A549 (cell line): ENCODE data around the gene PLCXD3. TPM values are rescaled to one million over a fixed set of nuclear protein-coding genes. Genes with fewer than 3 reads are reported as not detected.
A peak's percentile ranks its signal among the peaks of the same experiment; 100 is the strongest.

Experiments used
- ATAC-seq, 2 experiments: fragments of 200-7000 bp in 1 of 2; fragments of >200 bp in 1 of 2; cut with Nextera tagmentation in 1 of 2; cut with Tn5 transposase in 1 of 2; 3 replicates each; pipeline versions ENCODE4 v1.8.0 to v1.9.1; 2018 to 2020; ENCODE audit warnings: mild to moderate bottlenecking in 1 of 2, moderate library complexity in 1 of 2
- CTCF ChIA-PET: fragments of 300-600 bp; sonication (Branson Sonifier 250); formaldehyde crosslinking; extraction: SDS; loops from one replicate; lab custom pipeline; 2021; ENCODE audit warnings: antibody characterized with exemption, inconsistent platforms; lab: Yijun Ruan, JAX
- POLR2A ChIA-PET: fragments of 350-600 bp; formaldehyde crosslinking; extraction: SDS; loops from one replicate; lab custom pipeline; 2021; ENCODE audit warnings: antibody characterized with exemption, inconsistent platforms; lab: Yijun Ruan, JAX
- DNase-seq, 2 experiments: peaks; one replicate each; pipeline versions ENCODE4 v3.0.0 to v3.0.0-alpha.2; 2011 to 2016; ENCODE audit warnings: low read depth in 1 of 2, low spot score in 1 of 2
- FAIRE-seq: peaks from 2 replicates; lab custom pipeline; 2011; peaks lifted over from hg19 to GRCh38; lab: Jason Lieb, UNC
- H3K27ac ChIP-seq, 2 experiments: fragments of >200 bp; sonication (Bioruptor Twin); formaldehyde crosslinking; 3 replicates each; pipeline ENCODE4 v1.5.1; 2016 to 2017
- H3K4me1 ChIP-seq: fragments of >200 bp; sonication (Bioruptor Twin); formaldehyde crosslinking; 3 replicates; pipeline ENCODE4 v1.6.1; 2016
- H3K4me2 ChIP-seq: fragments of >200 bp; sonication (Bioruptor Twin); formaldehyde crosslinking; 3 replicates; pipeline ENCODE4 v1.6.1; 2016
- H3K4me3 ChIP-seq: fragments of >200 bp; sonication (Bioruptor Twin); formaldehyde crosslinking; 3 replicates; pipeline ENCODE4 v1.5.1; 2016
- H3K9me3 ChIP-seq: fragments of >200 bp; sonication (Bioruptor Twin); formaldehyde crosslinking; 3 replicates; pipeline ENCODE4 v1.6.1; 2016
- BHLHE40 ChIP-seq: IDR thresholded peaks from 2 replicates; pipeline ENCODE4 v1.6.1; 2012; ENCODE audit warnings: low read depth, low read length, inconsistent platforms
- CEBPB ChIP-seq, 2 experiments: fragments of >200 bp in 1 of 2; sonication (Bioruptor Twin) in 1 of 2; formaldehyde crosslinking in 1 of 2; IDR thresholded peaks; 2 replicates each; pipeline ENCODE4 v1.6.1; 2012 to 2016
- CHD2 ChIP-seq: fragments of 150-350 bp; IDR thresholded peaks from 2 replicates; pipeline ENCODE4 v1.6.1; 2014; ENCODE audit warnings: low read length; ENCODE audit not compliant: partially characterized antibody
- EHMT2 ChIP-seq: fragments of 200-600 bp; sonication (generic); IDR thresholded peaks from 2 replicates; pipeline ENCODE4 v1.6.1; 2016; ENCODE audit warnings: antibody characterized with exemption, low read depth, mild to moderate bottlenecking, moderate library complexity
- FOXS1 ChIP-seq: fragments of 250-450 bp; sonication (Bioruptor Pico); IDR thresholded peaks from 2 replicates; pipeline ENCODE4 v1.5.0; 2020; ENCODE audit warnings: mild to moderate bottlenecking, moderate library complexity
- GATA3 ChIP-seq: IDR thresholded peaks from 2 replicates; pipeline ENCODE4 v1.6.1; 2012; ENCODE audit warnings: borderline replicate concordance
- HOXA7 ChIP-seq: fragments of 250-450 bp; sonication (Bioruptor Pico); IDR thresholded peaks from 2 replicates; pipeline ENCODE4 v1.5.0; 2020; ENCODE audit warnings: mild to moderate bottlenecking, moderate library complexity
- MAZ ChIP-seq: fragments of 150-350 bp; IDR thresholded peaks from 2 replicates; pipeline ENCODE4 v1.6.1; 2014; ENCODE audit warnings: antibody characterized with exemption, low read depth, low read length, borderline replicate concordance
- MYC ChIP-seq: IDR thresholded peaks from 2 replicates; pipeline ENCODE4 v1.6.1; 2012; ENCODE audit warnings: mild to moderate bottlenecking, inconsistent platforms, low read length, improper control_type of control experiment, borderline replicate concordance
- NR3C1 ChIP-seq: fragments of >200 bp; sonication (Bioruptor Twin); formaldehyde crosslinking; IDR thresholded peaks from 3 replicates; pipeline ENCODE4 v1.6.1; 2017
- POLR2A ChIP-seq: IDR thresholded peaks from 2 replicates; pipeline ENCODE4 v1.6.1; 2012; ENCODE audit warnings: mild to moderate bottlenecking, low read length
- RAD21 ChIP-seq, 2 experiments: fragments of >200 bp in 1 of 2; sonication (Bioruptor Twin) in 1 of 2; formaldehyde crosslinking in 1 of 2; IDR thresholded peaks in 1 of 2; conservative IDR thresholded peaks in 1 of 2; 2 replicates in 1 of 2; 3 replicates in 1 of 2; pipeline ENCODE4 v1.6.1; 2012 to 2018; ENCODE audit warnings: inconsistent platforms in 1 of 2
- RARB ChIP-seq: fragments of 250-450 bp; sonication (Bioruptor Pico); IDR thresholded peaks from 2 replicates; pipeline ENCODE4 v1.8.0; 2021; ENCODE audit warnings: mild to moderate bottlenecking, moderate library complexity
- SMC3 ChIP-seq: fragments of >200 bp; sonication (Bioruptor Twin); formaldehyde crosslinking; IDR thresholded peaks from 3 replicates; pipeline ENCODE4 v1.6.1; 2018; ENCODE audit warnings: inconsistent platforms
- SREBF2 ChIP-seq: fragments of 450-650 bp; IDR thresholded peaks from 2 replicates; pipeline ENCODE4 v1.6.1; 2014; ENCODE audit warnings: mild to moderate bottlenecking, moderate library complexity
- WGBS: methylation state at CpG from one replicate; pipeline ENCODE4 v1.1.6; 2017; ENCODE audit errors: missing lambda C conversion rate; 5-methylcytosine and 5-hydroxymethylcytosine counted together
- polyA plus RNA-seq, 4 experiments: library from polyadenylated mRNA; depleted of rRNA in 3 of 4; stranded (reverse); fragments of >200 nt; fragmentation: RNase III in 1 of 4; extraction: RNeasy Plus Mini Kit Qiagen cat#74134 plus additional on column Dnase treatment in 1 of 4; gene quantifications; 2 replicates in 3 of 4; 3 replicates in 1 of 4; pipeline ENCODE4 v1.2.3, GENCODE V29; 2011 to 2017
- TF ChIP-seq, protein P1 (sequence below): fragments of 250-450 bp; sonication (Bioruptor Pico); IDR thresholded peaks from 2 replicates; pipeline ENCODE4 v1.5.0; 2021; ENCODE audit warnings: mild to moderate bottlenecking, moderate library complexity, borderline replicate concordance
- TF ChIP-seq, protein P2 (sequence below): fragments of >200 bp; sonication (Bioruptor Twin); formaldehyde crosslinking; IDR thresholded peaks from 3 replicates; pipeline ENCODE4 v1.5.1; 2016
- TF ChIP-seq, protein P3 (sequence below): fragments of 200-600 bp; sonication (generic); IDR thresholded peaks from 2 replicates; pipeline ENCODE4 v1.6.1; 2016; ENCODE audit warnings: antibody characterized with exemption, mild to moderate bottlenecking, moderate library complexity
- TF ChIP-seq, protein P4 (sequence below): fragments of 450-650 bp; IDR thresholded peaks from 2 replicates; pipeline ENCODE4 v1.6.1; 2014; ENCODE audit warnings: antibody characterized with exemption

Gene PLCXD3
- polyA plus RNA-seq, 2 of the 4 experiments (the other 2 are of a cell fraction) = 1.2 to 1.6 TPM

DNA sequence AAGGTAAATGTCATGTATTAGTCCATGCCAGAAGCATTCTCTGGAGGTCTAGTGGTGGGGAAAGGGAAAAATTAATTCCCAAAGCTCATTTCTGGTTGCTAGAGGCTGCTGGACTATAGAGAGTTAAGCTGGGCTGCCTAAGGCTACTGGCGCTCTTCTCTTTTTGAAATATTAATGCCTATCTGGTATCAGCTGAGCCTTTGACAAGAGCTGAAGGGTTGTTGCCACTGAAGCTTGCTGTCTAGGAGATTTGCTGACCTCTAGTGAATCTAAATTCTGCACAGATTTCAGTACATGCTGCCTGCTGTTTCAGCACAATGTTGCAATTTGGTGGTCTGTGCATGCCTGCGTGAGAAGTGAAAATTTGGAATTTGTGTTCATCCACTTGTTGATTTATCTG lies 29.1 kb upstream of the PLCXD3 start:
- ATAC-seq = no peak

DNA sequence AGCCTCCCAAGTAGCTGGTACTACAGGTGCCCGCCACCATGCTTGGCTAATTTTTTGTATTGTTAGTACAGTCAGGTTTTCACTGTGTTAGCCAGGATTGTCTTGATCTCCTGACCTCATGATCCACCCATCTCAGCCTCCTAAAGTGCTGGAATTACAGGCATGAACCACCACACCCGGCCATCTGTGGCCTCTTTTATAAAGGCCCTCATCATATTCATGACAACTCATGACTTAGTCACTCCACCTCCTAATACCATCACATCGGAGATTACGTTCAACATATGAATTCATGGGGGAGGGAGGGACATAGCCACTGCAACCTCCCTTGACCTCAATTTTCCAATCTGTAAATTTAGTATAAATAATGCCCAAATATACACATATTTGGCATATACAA lies 27.2 kb upstream of the PLCXD3 start:
- Histone ChIP-seq H3K27ac (no peak overlapping the region), H3K9me3 (no peaks in the 10 kb centered on the region), H3K4me1 (no peaks in the 10 kb centered on the region), H3K4me2 (no peak overlapping the region), H3K4me3 (no peak overlapping the region)
- TF ChIP-seq BHLHE40 = no peak
- TF ChIP-seq RARB (CRISPR knock-in tag) = no peak
- TF ChIP-seq, protein P1, sequence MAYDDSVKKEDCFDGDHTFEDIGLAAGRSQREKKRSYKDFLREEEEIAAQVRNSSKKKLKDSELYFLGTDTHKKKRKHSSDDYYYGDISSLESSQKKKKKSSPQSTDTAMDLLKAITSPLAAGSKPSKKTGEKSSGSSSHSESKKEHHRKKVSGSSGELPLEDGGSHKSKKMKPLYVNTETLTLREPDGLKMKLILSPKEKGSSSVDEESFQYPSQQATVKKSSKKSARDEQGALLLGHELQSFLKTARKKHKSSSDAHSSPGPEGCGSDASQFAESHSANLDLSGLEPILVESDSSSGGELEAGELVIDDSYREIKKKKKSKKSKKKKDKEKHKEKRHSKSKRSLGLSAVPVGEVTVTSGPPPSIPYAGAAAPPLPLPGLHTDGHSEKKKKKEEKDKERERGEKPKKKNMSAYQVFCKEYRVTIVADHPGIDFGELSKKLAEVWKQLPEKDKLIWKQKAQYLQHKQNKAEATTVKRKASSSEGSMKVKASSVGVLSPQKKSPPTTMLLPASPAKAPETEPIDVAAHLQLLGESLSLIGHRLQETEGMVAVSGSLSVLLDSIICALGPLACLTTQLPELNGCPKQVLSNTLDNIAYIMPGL (CRISPR knock-in tag) = no peak
- TF ChIP-seq, protein P2, sequence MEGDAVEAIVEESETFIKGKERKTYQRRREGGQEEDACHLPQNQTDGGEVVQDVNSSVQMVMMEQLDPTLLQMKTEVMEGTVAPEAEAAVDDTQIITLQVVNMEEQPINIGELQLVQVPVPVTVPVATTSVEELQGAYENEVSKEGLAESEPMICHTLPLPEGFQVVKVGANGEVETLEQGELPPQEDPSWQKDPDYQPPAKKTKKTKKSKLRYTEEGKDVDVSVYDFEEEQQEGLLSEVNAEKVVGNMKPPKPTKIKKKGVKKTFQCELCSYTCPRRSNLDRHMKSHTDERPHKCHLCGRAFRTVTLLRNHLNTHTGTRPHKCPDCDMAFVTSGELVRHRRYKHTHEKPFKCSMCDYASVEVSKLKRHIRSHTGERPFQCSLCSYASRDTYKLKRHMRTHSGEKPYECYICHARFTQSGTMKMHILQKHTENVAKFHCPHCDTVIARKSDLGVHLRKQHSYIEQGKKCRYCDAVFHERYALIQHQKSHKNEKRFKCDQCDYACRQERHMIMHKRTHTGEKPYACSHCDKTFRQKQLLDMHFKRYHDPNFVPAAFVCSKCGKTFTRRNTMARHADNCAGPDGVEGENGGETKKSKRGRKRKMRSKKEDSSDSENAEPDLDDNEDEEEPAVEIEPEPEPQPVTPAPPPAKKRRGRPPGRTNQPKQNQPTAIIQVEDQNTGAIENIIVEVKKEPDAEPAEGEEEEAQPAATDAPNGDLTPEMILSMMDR = no peak
- TF ChIP-seq FOXS1 = no peak
- no peak for TF ChIP-seq CEBPB (IDR thresholded peaks at IDR 0.05)
- no peak for TF ChIP-seq SMC3
- TF ChIP-seq, protein P3, sequence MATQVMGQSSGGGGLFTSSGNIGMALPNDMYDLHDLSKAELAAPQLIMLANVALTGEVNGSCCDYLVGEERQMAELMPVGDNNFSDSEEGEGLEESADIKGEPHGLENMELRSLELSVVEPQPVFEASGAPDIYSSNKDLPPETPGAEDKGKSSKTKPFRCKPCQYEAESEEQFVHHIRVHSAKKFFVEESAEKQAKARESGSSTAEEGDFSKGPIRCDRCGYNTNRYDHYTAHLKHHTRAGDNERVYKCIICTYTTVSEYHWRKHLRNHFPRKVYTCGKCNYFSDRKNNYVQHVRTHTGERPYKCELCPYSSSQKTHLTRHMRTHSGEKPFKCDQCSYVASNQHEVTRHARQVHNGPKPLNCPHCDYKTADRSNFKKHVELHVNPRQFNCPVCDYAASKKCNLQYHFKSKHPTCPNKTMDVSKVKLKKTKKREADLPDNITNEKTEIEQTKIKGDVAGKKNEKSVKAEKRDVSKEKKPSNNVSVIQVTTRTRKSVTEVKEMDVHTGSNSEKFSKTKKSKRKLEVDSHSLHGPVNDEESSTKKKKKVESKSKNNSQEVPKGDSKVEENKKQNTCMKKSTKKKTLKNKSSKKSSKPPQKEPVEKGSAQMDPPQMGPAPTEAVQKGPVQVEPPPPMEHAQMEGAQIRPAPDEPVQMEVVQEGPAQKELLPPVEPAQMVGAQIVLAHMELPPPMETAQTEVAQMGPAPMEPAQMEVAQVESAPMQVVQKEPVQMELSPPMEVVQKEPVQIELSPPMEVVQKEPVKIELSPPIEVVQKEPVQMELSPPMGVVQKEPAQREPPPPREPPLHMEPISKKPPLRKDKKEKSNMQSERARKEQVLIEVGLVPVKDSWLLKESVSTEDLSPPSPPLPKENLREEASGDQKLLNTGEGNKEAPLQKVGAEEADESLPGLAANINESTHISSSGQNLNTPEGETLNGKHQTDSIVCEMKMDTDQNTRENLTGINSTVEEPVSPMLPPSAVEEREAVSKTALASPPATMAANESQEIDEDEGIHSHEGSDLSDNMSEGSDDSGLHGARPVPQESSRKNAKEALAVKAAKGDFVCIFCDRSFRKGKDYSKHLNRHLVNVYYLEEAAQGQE = no peak
- no peak for TF ChIP-seq MYC
- no peak for TF ChIP-seq NR3C1
- no peak for TF ChIP-seq HOXA7 (CRISPR knock-in tag)
- no peak for TF ChIP-seq EHMT2
- no peak for TF ChIP-seq MAZ
- TF ChIP-seq, protein P4, sequence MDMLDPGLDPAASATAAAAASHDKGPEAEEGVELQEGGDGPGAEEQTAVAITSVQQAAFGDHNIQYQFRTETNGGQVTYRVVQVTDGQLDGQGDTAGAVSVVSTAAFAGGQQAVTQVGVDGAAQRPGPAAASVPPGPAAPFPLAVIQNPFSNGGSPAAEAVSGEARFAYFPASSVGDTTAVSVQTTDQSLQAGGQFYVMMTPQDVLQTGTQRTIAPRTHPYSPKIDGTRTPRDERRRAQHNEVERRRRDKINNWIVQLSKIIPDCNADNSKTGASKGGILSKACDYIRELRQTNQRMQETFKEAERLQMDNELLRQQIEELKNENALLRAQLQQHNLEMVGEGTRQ = no peak
- TF ChIP-seq GATA3 = no peak
- no peak for TF ChIP-seq POLR2A
- TF ChIP-seq CHD2 = no peak
- FAIRE-seq = no peak
- ChIA-PET CTCF (no interaction called here), POLR2A (no interaction called here)
- ATAC-seq = no peak
- 71% methylated on average over 4 of the region's 4 CpGs for WGBS
- no peak for DNase-seq

More for the DNA sequence above, 29.1 kb upstream of the PLCXD3 start:
- Histone ChIP-seq H3K27ac (no peak overlapping the region), H3K4me2 (no peak overlapping the region), H3K4me3 (no peak overlapping the region), H3K4me1 (no peaks in the 10 kb centered on the region), H3K9me3 (no peaks in the 10 kb centered on the region)
- TF ChIP-seq RAD21 (conservative IDR thresholded peaks at IDR 0.05 in 1 of 2, IDR thresholded peaks at IDR 0.05 in 1 of 2) (peak in 1 of 2 experiments; percentile 24; a peak in 2 of 5 replicates), SREBF2 (no peak)
- CTCF ChIA-PET = interaction anchor here (1.0 kb wide), 1 partner anchor 59 kb away, joined by 4 read pairs; no protein-coding TSS in a partner anchor
- FAIRE-seq (no peak), DNase-seq (no peak)
- 93% methylated on average over 2 of the region's 2 CpGs for WGBS
- POLR2A ChIA-PET = no interaction called here
